Measurements from ENCODE around the gene CCDC110.
"Not testable (repeated sequence)": the region's sequence is repeated elsewhere in the genome, so short reads cannot be mapped to it uniquely, and the experiment has no call there.

CCDC110 gene

GRCh38 chr4:185471235-185472102 lies at the start of gene CCDC110:
Gene CCDC110, minus strand, starts transcription at chr4:185471733. Its CDS starts 50 bp downstream, at chr4:185471683.
- Histone ChIP-seq H3K27me3 (ENCODE audit: control insufficient read depth, insufficient read depth, low read length) (no peaks in the 10 kb centered on the region), H3K36me3 (ENCODE audit: control insufficient read depth, insufficient read depth, low read length) (no peaks in the 10 kb centered on the region), H3K4me1 (ENCODE audit: control insufficient read depth, insufficient read depth, low read length) (peaks cover 7% of the 10 kb centered on the region), H3K4me3 (ENCODE audit: low read length) (peak within 1 kb of the TSS; percentile 91), H3K9ac (ENCODE audit: low read length) (peak within 1 kb of the TSS; percentile 77), H3K27ac (ENCODE audit: low read depth, low read length) (peak within 1 kb of the TSS; percentile 77)

GRCh38 chr4:185520119-185520518 lies 48.6 kb upstream of the CCDC110 start:
- no peak overlapping the region for H3K27ac ChIP-seq (ENCODE audit: low read depth, low read length)

GRCh38 chr4:185518494-185518893 lies 47.0 kb upstream of the CCDC110 start:
- H3K27me3 ChIP-seq (ENCODE audit: control insufficient read depth, insufficient read depth, low read length): no peaks in the 10 kb centered on the region
- H3K4me1 ChIP-seq (ENCODE audit: control insufficient read depth, insufficient read depth, low read length): no peaks in the 10 kb centered on the region
- H3K9ac ChIP-seq (ENCODE audit: low read length): no peak overlapping the region
- H3K36me3 ChIP-seq (ENCODE audit: control insufficient read depth, insufficient read depth, low read length): peaks cover 7% of the 10 kb centered on the region
- H3K27ac ChIP-seq (ENCODE audit: low read depth, low read length): no peak overlapping the region
- H3K4me3 ChIP-seq (ENCODE audit: low read length): no peak overlapping the region

More at GRCh38 chr4:185520119-185520518, 48.6 kb upstream of the CCDC110 start:
- no peak overlapping the region for H3K9ac ChIP-seq (ENCODE audit: low read length)
- no peaks in the 10 kb centered on the region for H3K4me1 ChIP-seq (ENCODE audit: control insufficient read depth, insufficient read depth, low read length)
- H3K27me3 ChIP-seq (ENCODE audit: control insufficient read depth, insufficient read depth, low read length): no peaks in the 10 kb centered on the region
- H3K36me3 ChIP-seq (ENCODE audit: control insufficient read depth, insufficient read depth, low read length): no peaks in the 10 kb centered on the region
- no peak overlapping the region for H3K4me3 ChIP-seq (ENCODE audit: low read length)

- Histone ChIP-seq H3K27ac (ENCODE audit: low read depth, low read length) (no peak overlapping the region), H3K36me3 (ENCODE audit: control insufficient read depth, insufficient read depth, low read length) (peaks cover 7% of the 10 kb centered on the region), H3K9ac (ENCODE audit: low read length) (no peak overlapping the region), H3K4me3 (ENCODE audit: low read length) (no peak overlapping the region), H3K4me1 (ENCODE audit: control insufficient read depth, insufficient read depth, low read length) (no peaks in the 10 kb centered on the region), H3K27me3 (ENCODE audit: control insufficient read depth, insufficient read depth, low read length) (no peaks in the 10 kb centered on the region)
Measured at GRCh38 chr4:185518069-185518468, 46.5 kb upstream of the CCDC110 start.

- Histone ChIP-seq H3K9ac (ENCODE audit: low read length) (no peak overlapping the region), H3K36me3 (ENCODE audit: control insufficient read depth, insufficient read depth, low read length) (peaks cover 10% of the 10 kb centered on the region), H3K4me3 (ENCODE audit: low read length) (no peak overlapping the region), H3K27me3 (ENCODE audit: control insufficient read depth, insufficient read depth, low read length) (no peaks in the 10 kb centered on the region), H3K4me1 (ENCODE audit: control insufficient read depth, insufficient read depth, low read length) (no peaks in the 10 kb centered on the region), H3K27ac (ENCODE audit: low read depth, low read length) (no peak overlapping the region)
Measured at GRCh38 chr4:185515248-185515647, 43.7 kb upstream of the CCDC110 start.

GRCh38 chr4:185514182-185514697 lies 42.7 kb upstream of the CCDC110 start:
- H3K4me3 ChIP-seq (ENCODE audit: low read length): no peak overlapping the region
- H3K27ac ChIP-seq (ENCODE audit: low read depth, low read length): no peak overlapping the region
- peaks cover 10% of the 10 kb centered on the region for H3K36me3 ChIP-seq (ENCODE audit: control insufficient read depth, insufficient read depth, low read length)

GRCh38 chr4:185513489-185514181 lies 42.1 kb upstream of the CCDC110 start:
- Histone ChIP-seq H3K36me3 (ENCODE audit: control insufficient read depth, insufficient read depth, low read length) (peaks cover 10% of the 10 kb centered on the region), H3K4me3 (ENCODE audit: low read length) (peak overlapping the region; percentile 21), H3K4me1 (ENCODE audit: control insufficient read depth, insufficient read depth, low read length) (no peaks in the 10 kb centered on the region), H3K27ac (ENCODE audit: low read depth, low read length) (no peak overlapping the region), H3K27me3 (ENCODE audit: control insufficient read depth, insufficient read depth, low read length) (no peaks in the 10 kb centered on the region), H3K9ac (ENCODE audit: low read length) (no peak overlapping the region)

More at GRCh38 chr4:185514182-185514697, 42.7 kb upstream of the CCDC110 start:
- Histone ChIP-seq H3K9ac (ENCODE audit: low read length) (no peak overlapping the region), H3K4me1 (ENCODE audit: control insufficient read depth, insufficient read depth, low read length) (no peaks in the 10 kb centered on the region), H3K27me3 (ENCODE audit: control insufficient read depth, insufficient read depth, low read length) (no peaks in the 10 kb centered on the region)

GRCh38 chr4:185512516-185512915 lies 41.0 kb upstream of the CCDC110 start:
- no peaks in the 10 kb centered on the region for H3K4me1 ChIP-seq (ENCODE audit: control insufficient read depth, insufficient read depth, low read length)
- H3K4me3 ChIP-seq (ENCODE audit: low read length): no peak overlapping the region
- no peak overlapping the region for H3K9ac ChIP-seq (ENCODE audit: low read length)
- H3K27ac ChIP-seq (ENCODE audit: low read depth, low read length): peak overlapping the region; percentile 8
- H3K27me3 ChIP-seq (ENCODE audit: control insufficient read depth, insufficient read depth, low read length): no peaks in the 10 kb centered on the region
- peaks cover 10% of the 10 kb centered on the region for H3K36me3 ChIP-seq (ENCODE audit: control insufficient read depth, insufficient read depth, low read length)

- H3K4me1 ChIP-seq (ENCODE audit: control insufficient read depth, insufficient read depth, low read length); H3K27ac ChIP-seq (ENCODE audit: low read depth, low read length); H3K9ac ChIP-seq (ENCODE audit: low read length); H3K27me3 ChIP-seq (ENCODE audit: control insufficient read depth, insufficient read depth, low read length); H3K4me3 ChIP-seq (ENCODE audit: low read length): not testable (repeated sequence)
- peaks cover 10% of the 10 kb centered on the region for H3K36me3 ChIP-seq (ENCODE audit: control insufficient read depth, insufficient read depth, low read length)
Measured at GRCh38 chr4:185511243-185511642, 39.7 kb upstream of the CCDC110 start.

- Histone ChIP-seq H3K9ac (ENCODE audit: low read length) (no peak overlapping the region), H3K27ac (ENCODE audit: low read depth, low read length) (no peak overlapping the region), H3K27me3 (ENCODE audit: control insufficient read depth, insufficient read depth, low read length) (no peaks in the 10 kb centered on the region), H3K4me1 (ENCODE audit: control insufficient read depth, insufficient read depth, low read length) (no peaks in the 10 kb centered on the region), H3K36me3 (ENCODE audit: control insufficient read depth, insufficient read depth, low read length) (peaks cover 10% of the 10 kb centered on the region), H3K4me3 (ENCODE audit: low read length) (no peak overlapping the region)
Measured at GRCh38 chr4:185510806-185511205, 39.3 kb upstream of the CCDC110 start.

- no peak overlapping the region for H3K9ac ChIP-seq (ENCODE audit: low read length)
- peaks cover 3% of the 10 kb centered on the region for H3K4me1 ChIP-seq (ENCODE audit: control insufficient read depth, insufficient read depth, low read length)
- H3K36me3 ChIP-seq (ENCODE audit: control insufficient read depth, insufficient read depth, low read length): peaks cover 4% of the 10 kb centered on the region
- no peak overlapping the region for H3K27ac ChIP-seq (ENCODE audit: low read depth, low read length)
- H3K27me3 ChIP-seq (ENCODE audit: control insufficient read depth, insufficient read depth, low read length): no peaks in the 10 kb centered on the region
- H3K4me3 ChIP-seq (ENCODE audit: low read length): no peak overlapping the region
Measured at GRCh38 chr4:185508181-185508580, 36.6 kb upstream of the CCDC110 start.

- H3K27ac ChIP-seq (ENCODE audit: low read depth, low read length): no peak overlapping the region
- H3K9ac ChIP-seq (ENCODE audit: low read length): no peak overlapping the region
- H3K36me3 ChIP-seq (ENCODE audit: control insufficient read depth, insufficient read depth, low read length): peaks cover 6% of the 10 kb centered on the region
- no peak overlapping the region for H3K4me3 ChIP-seq (ENCODE audit: low read length)
- peaks cover 3% of the 10 kb centered on the region for H3K4me1 ChIP-seq (ENCODE audit: control insufficient read depth, insufficient read depth, low read length)
- H3K27me3 ChIP-seq (ENCODE audit: control insufficient read depth, insufficient read depth, low read length): no peaks in the 10 kb centered on the region
Measured at GRCh38 chr4:185506422-185506821, 34.9 kb upstream of the CCDC110 start.

Data from rectal smooth muscle tissue (tissue), 1 donor.